Endothelial cell of umbilical vein (primary cell): ENCODE measurements around the gene SLC7A11. TPM values are rescaled to one million over a fixed set of nuclear protein-coding genes. Genes with fewer than 3 reads are reported as not detected.

Experiments used
- BruUV-seq: library from RNA; stranded (reverse); fragments of 400-500 nt; replicated peaks from 2 replicates; lab custom pipeline; 2021; lab: Mats Ljungman, UMichigan
- CTCF ChIA-PET: fragments of 300-600, 350-600 bp; sonication (Branson Sonifier 250); formaldehyde crosslinking; loops from one replicate; lab custom pipeline; 2021; ENCODE audit warnings: antibody characterized with exemption, inconsistent platforms; lab: Charles Lee
- POLR2A ChIA-PET: fragments of 300-600, 350-600 bp; sonication (Branson Sonifier 250); formaldehyde crosslinking; loops from one replicate; lab custom pipeline; 2021; ENCODE audit warnings: antibody characterized with exemption, inconsistent platforms; lab: Charles Lee
- DNase-seq: peaks from one replicate; pipeline ENCODE4 v3.0.0-alpha.2; 2011; ENCODE audit warnings: low read depth, low spot score
- FAIRE-seq: peaks from 2 replicates; lab custom pipeline; 2011; peaks lifted over from hg19 to GRCh38; lab: Jason Lieb, UNC
- H2AFZ ChIP-seq: 2 replicates; pipeline ENCODE4 v1.6.0; 2012; ENCODE audit warnings: low read depth, low read length, control low read depth, inconsistent platforms
- H3K27ac ChIP-seq: 2 replicates; pipeline ENCODE4 v1.5.1; 2011; ENCODE audit warnings: low read depth, mild to moderate bottlenecking, control low read depth, low read length, moderate library complexity; ENCODE audit not compliant: insufficient read depth
- H3K27me3 ChIP-seq, 2 experiments: 2 replicates each; pipeline versions ENCODE4 v1.6.0 to v1.6.1; 2011; ENCODE audit warnings: low read length in 2 of 2, mixed read lengths in 1 of 2; ENCODE audit not compliant: control insufficient read depth in 2 of 2, insufficient read depth in 2 of 2
- H3K36me3 ChIP-seq, 2 experiments: 2 replicates in 1 of 2; 3 replicates in 1 of 2; pipeline ENCODE4 v1.5.1; 2011; ENCODE audit warnings: low read length in 2 of 2, mild to moderate bottlenecking in 1 of 2, moderate library complexity in 1 of 2; ENCODE audit not compliant: control insufficient read depth in 2 of 2, insufficient read depth in 2 of 2; ENCODE audit errors: extremely low read depth in 1 of 2
- H3K4me1 ChIP-seq: 3 replicates; pipeline ENCODE4 v1.5.1; 2011; ENCODE audit warnings: mild to moderate bottlenecking, low read length; ENCODE audit not compliant: control insufficient read depth, insufficient read depth; ENCODE audit errors: extremely low read depth
- H3K4me2 ChIP-seq: 2 replicates; pipeline ENCODE4 v1.6.1; 2011; ENCODE audit warnings: low read length, control low read depth, mixed read lengths; ENCODE audit not compliant: insufficient read depth
- H3K4me3 ChIP-seq, 3 experiments: fragments of 200-600 bp in 1 of 3; sonication (generic), shearing (Covaris generic) in 1 of 3; replicated peaks in 1 of 3; 2 replicates each; pipeline ENCODE4 v1.5.1; 2011 to 2016; ENCODE audit warnings: control low read depth in 3 of 3, low read length in 3 of 3, mild to moderate bottlenecking in 2 of 3, inconsistent platforms in 1 of 3, low read depth in 1 of 3, moderate library complexity in 1 of 3; ENCODE audit not compliant: insufficient read depth in 1 of 3
- H3K79me2 ChIP-seq: 2 replicates; pipeline ENCODE4 v1.6.0; 2012; ENCODE audit warnings: low read length, inconsistent platforms; ENCODE audit not compliant: control insufficient read depth, insufficient read depth
- H3K9ac ChIP-seq: replicated peaks from 2 replicates; pipeline ENCODE3; 2011; ENCODE audit warnings: low read length, control low read depth; ENCODE audit not compliant: insufficient read depth; ENCODE audit errors: extremely low read depth
- H3K9me1 ChIP-seq: replicated peaks from 3 replicates; pipeline ENCODE4 v1.6.0; 2011; ENCODE audit warnings: mild to moderate bottlenecking, low read length; ENCODE audit not compliant: control insufficient read depth, insufficient read depth; ENCODE audit errors: extremely low read depth
- H3K9me3 ChIP-seq: replicated peaks from 2 replicates; pipeline ENCODE4 v1.5.1; 2012; ENCODE audit warnings: low read length, inconsistent platforms; ENCODE audit not compliant: control insufficient read depth, insufficient read depth
- H4K20me1 ChIP-seq: replicated peaks from 2 replicates; pipeline ENCODE3; 2011; ENCODE audit warnings: mild to moderate bottlenecking, low read length; ENCODE audit not compliant: control insufficient read depth, insufficient read depth; ENCODE audit errors: extremely low read depth
- EZH2 ChIP-seq: IDR thresholded peaks from 2 replicates; pipeline ENCODE4 v1.6.1; 2012; ENCODE audit warnings: borderline replicate concordance, low read depth, mild to moderate bottlenecking, moderate library complexity, low read length, inconsistent platforms; ENCODE audit not compliant: severe bottlenecking
- FOS ChIP-seq: IDR thresholded peaks from 2 replicates; pipeline ENCODE4 v1.6.1; 2011; ENCODE audit warnings: mild to moderate bottlenecking, low read length, moderate library complexity, borderline replicate concordance; ENCODE audit not compliant: insufficient read depth
- GATA2 ChIP-seq: IDR thresholded peaks from 2 replicates; pipeline ENCODE4 v1.7.0; 2011; ENCODE audit warnings: low read depth, mild to moderate bottlenecking, moderate library complexity, mixed read lengths, low read length; ENCODE audit not compliant: insufficient read length, insufficient read depth
- JUN ChIP-seq: IDR thresholded peaks from 2 replicates; pipeline ENCODE4 v1.6.1; 2011; ENCODE audit warnings: borderline replicate concordance, low read depth; ENCODE audit not compliant: insufficient read length, insufficient read depth
- MAX ChIP-seq: IDR thresholded peaks from 2 replicates; pipeline ENCODE4 v1.6.1; 2011; ENCODE audit not compliant: insufficient read depth, insufficient read length
- MYC ChIP-seq: IDR thresholded peaks from one replicate; pipeline ENCODE4 v1.6.1; 2011; ENCODE audit warnings: mild to moderate bottlenecking, low read depth, low read length
- POLR2A ChIP-seq: IDR thresholded peaks from 2 replicates; pipeline ENCODE4 v1.6.1; 2012; ENCODE audit warnings: low read depth, mild to moderate bottlenecking, control low read depth, low read length
- POLR2AphosphoS5 ChIP-seq: IDR thresholded peaks from 2 replicates; pipeline ENCODE4 v1.6.1; 2012; ENCODE audit warnings: low read depth, mild to moderate bottlenecking, control low read depth, low read length, moderate library complexity; ENCODE audit not compliant: insufficient read depth
- dilution Hi-C: fragments of 300-500 bp; cut with MboI; formaldehyde crosslinking; loops from one replicate; pipeline ENCODE4 v1.15.0; 2019; ENCODE audit warnings: low sequenced_read_pairs; ENCODE audit not compliant: extremely low pct_ligation_motif_present
- intact Hi-C: fragments of 100-400 bp; cut with micrococcal nuclease; formaldehyde crosslinking; loops from one replicate; pipeline ENCODE4 v1.10.0; 2022
- polyA plus RNA-seq, 4 experiments: library from polyadenylated mRNA; depleted of rRNA in 3 of 4; stranded (reverse) in 3 of 4; unstranded in 1 of 4; fragments of >200 nt; gene quantifications; 2 replicates each; pipeline versions ENCODE4 v1.2.1 to v1.2.3, GENCODE V29; 2011 to 2012; ENCODE audit warnings: missing spikeins in 1 of 4
- total RNA-seq: library from RNA; stranded (reverse); gene quantifications from 2 replicates; pipeline ENCODE4 v1.2.3, GENCODE V29; 2021
- TF ChIP-seq, protein P1 (sequence below), 2 donors: IDR thresholded peaks; 1 replicate in 1 of 2; 2 replicates in 1 of 2; pipeline ENCODE4 v1.5.1; 2011; ENCODE audit warnings: low read length in 2 of 2, mild to moderate bottlenecking in 2 of 2, moderate library complexity in 2 of 2, control low read depth in 1 of 2, inconsistent platforms in 1 of 2, low read depth in 1 of 2; ENCODE audit not compliant: insufficient read depth in 1 of 2; ENCODE audit errors: extremely low read depth in 1 of 2

Gene SLC7A11
- total and polyA plus RNA-seq, 2 donors (not counting 3 experiments of a cell fraction or from before 2014, with no cell fraction given): 28.4 to 82.7 TPM

DNA sequence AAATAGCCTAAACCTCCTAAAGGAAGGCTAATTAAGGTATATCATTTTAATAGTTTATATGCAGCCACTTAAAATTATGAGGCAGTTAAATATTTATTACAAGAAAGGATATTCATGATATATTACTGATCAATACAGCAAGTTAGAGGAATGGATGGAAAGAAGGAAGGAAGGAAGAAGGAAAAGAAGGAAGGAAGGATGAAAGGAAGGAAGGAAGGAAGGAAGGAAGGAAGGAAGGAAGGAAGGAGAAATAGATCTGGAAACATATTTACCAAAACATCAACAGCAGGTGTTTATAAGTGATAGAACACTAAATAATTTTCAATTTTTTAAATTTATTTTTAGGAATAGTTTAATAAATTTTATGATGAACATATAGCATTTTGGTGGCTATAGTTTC, 17.5 kb downstream of the SLC7A11 start:
- Histone ChIP-seq H3K4me1 (peaks cover 70% of the 10 kb centered on the region), H3K9me1 (no peaks in the 10 kb centered on the region), H3K9me3 (no peaks in the 10 kb centered on the region), H4K20me1 (no peaks in the 10 kb centered on the region), H3K79me2 (peaks cover 90% of the 10 kb centered on the region), H3K4me3 (no peak overlapping the region), H2AFZ (no peak overlapping the region), H3K27me3 (no peaks in the 10 kb centered on the region), H3K27ac (no peak overlapping the region), H3K36me3 (peaks cover 0 to 25% of the 10 kb centered on the region in 2 experiments), H3K4me2 (no peak overlapping the region), H3K9ac (no peak overlapping the region)
- no peak for FAIRE-seq
- no peak for DNase-seq
- POLR2A ChIA-PET: no interaction called here
- CTCF ChIA-PET: interaction anchor here (0.9 kb wide), 1 partner anchor 331 kb away, joined by 3 read pairs; no protein-coding TSS in a partner anchor
- intact Hi-C loops: no loop called here
- TF ChIP-seq JUN: no peak
- no peak for TF ChIP-seq POLR2AphosphoS5
- TF ChIP-seq POLR2A: no peak
- BruUV-seq: no TSS peak
- dilution Hi-C loops: no loop called here

DNA sequence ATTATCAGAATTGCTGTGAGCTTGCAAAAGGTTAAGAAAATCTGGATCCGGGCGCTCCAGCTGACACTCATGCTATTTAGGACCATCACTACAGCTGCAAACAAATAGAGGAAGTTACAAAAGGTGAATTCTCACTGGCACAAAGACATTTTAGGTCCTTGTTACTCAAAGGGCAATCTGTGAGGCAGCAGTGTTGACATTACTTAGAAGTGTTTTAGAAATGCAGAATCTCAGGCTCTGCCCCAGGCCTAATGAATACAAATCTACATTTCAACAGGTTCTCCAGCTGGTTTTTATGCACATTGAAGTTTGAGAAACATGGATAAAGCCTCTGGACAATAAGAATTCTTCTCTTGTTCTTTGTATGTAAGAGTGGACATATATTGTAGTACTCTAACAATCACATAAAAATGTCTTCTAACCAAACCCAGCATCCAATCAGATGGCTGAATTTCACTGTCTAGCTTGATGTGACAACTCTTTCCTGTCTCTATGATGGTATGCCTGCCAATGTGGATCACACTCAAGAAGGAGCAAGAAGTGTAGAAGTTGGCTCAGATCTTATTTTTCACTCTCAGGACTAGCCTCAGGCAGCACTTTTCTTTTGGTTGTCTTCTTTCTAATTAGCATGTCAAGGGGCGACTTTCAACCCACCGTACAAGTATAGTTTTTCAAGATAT, 18.8 kb downstream of the SLC7A11 start:
- Histone ChIP-seq H3K27ac (peak overlapping the region; percentile 67), H3K36me3 (peaks cover 3 to 27% of the 10 kb centered on the region in 2 experiments), H3K4me1 (peaks cover 67% of the 10 kb centered on the region), H3K79me2 (peaks cover 91% of the 10 kb centered on the region), H3K27me3 (no peaks in the 10 kb centered on the region), H3K9me1 (no peaks in the 10 kb centered on the region), H3K4me2 (peak overlapping the region; percentile 16), H3K4me3 (no peak overlapping the region), H2AFZ (no peak overlapping the region), H3K9me3 (no peaks in the 10 kb centered on the region), H3K9ac (no peak overlapping the region), H4K20me1 (no peaks in the 10 kb centered on the region)
- intact Hi-C loops (no loop called here), dilution Hi-C loops (no loop called here)
- FAIRE-seq (no peak), DNase-seq (peak; percentile 37)
- CTCF ChIA-PET: no interaction called here
- no peak for TF ChIP-seq POLR2A
- TF ChIP-seq JUN: no peak
- no peak for TF ChIP-seq MAX
- no peak for TF ChIP-seq POLR2AphosphoS5
- no peak for TF ChIP-seq MYC
- TF ChIP-seq, protein P1, sequence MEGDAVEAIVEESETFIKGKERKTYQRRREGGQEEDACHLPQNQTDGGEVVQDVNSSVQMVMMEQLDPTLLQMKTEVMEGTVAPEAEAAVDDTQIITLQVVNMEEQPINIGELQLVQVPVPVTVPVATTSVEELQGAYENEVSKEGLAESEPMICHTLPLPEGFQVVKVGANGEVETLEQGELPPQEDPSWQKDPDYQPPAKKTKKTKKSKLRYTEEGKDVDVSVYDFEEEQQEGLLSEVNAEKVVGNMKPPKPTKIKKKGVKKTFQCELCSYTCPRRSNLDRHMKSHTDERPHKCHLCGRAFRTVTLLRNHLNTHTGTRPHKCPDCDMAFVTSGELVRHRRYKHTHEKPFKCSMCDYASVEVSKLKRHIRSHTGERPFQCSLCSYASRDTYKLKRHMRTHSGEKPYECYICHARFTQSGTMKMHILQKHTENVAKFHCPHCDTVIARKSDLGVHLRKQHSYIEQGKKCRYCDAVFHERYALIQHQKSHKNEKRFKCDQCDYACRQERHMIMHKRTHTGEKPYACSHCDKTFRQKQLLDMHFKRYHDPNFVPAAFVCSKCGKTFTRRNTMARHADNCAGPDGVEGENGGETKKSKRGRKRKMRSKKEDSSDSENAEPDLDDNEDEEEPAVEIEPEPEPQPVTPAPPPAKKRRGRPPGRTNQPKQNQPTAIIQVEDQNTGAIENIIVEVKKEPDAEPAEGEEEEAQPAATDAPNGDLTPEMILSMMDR (IDR thresholded peaks at IDR 0.05; ENCODE audit: extremely low read depth in 1 of 2, insufficient read depth in 1 of 2, low read depth in 1 of 2, low read length in 2 of 2): no peak
- no peak for TF ChIP-seq GATA2
- TF ChIP-seq FOS: no peak
- no peak for TF ChIP-seq EZH2
- POLR2A ChIA-PET: no interaction called here
- no TSS peak for BruUV-seq
